Common myeloid progenitor, CD34-positive (primary cell): ENCODE results near the gene SH3TC2.

Experiments used
- CTCF ChIA-PET: fragments of 350-600 bp; sonication (Branson Sonifier 250); formaldehyde crosslinking; loops from one replicate; lab custom pipeline; 2021; ENCODE audit warnings: antibody characterized with exemption; lab: Charles Lee
- POLR2A ChIA-PET: fragments of 350-600 bp; sonication (Branson Sonifier 250); formaldehyde crosslinking; loops from one replicate; lab custom pipeline; 2021; ENCODE audit warnings: antibody characterized with exemption; lab: Charles Lee
- DNase-seq, 3 donors: peaks; one replicate each; pipeline versions ENCODE4 v3.0.0 to v3.0.0-alpha.2; 2013
- H3K27ac ChIP-seq, 2 experiments: 1 replicate in 1 of 2; 2 replicates in 1 of 2; pipeline ENCODE4 v1.7.0; 2013; ENCODE audit warnings: inconsistent platforms in 2 of 2, low read length in 2 of 2, mild to moderate bottlenecking in 2 of 2, low read depth in 1 of 2, moderate library complexity in 1 of 2; ENCODE audit not compliant: severe bottlenecking in 2 of 2, insufficient read depth in 1 of 2, poor library complexity in 1 of 2
- H3K27me3 ChIP-seq, 5 experiments: replicated peaks in 2 of 5; 1 replicate in 3 of 5; 2 replicates in 2 of 5; pipeline versions ENCODE4 v1.6.1 to v1.7.0; 2013; ENCODE audit warnings: low read length in 4 of 5, mild to moderate bottlenecking in 2 of 5, moderate library complexity in 2 of 5, inconsistent platforms in 1 of 5; ENCODE audit not compliant: insufficient read depth in 5 of 5, control insufficient read depth in 4 of 5
- H3K36me3 ChIP-seq, 4 experiments: 1 replicate in 2 of 4; 2 replicates in 2 of 4; pipeline versions ENCODE4 v1.6.1 to v1.7.0; 2013; ENCODE audit warnings: low read length in 3 of 4, control low read depth in 1 of 4, mild to moderate bottlenecking in 1 of 4; ENCODE audit not compliant: control insufficient read depth in 4 of 4, insufficient read depth in 4 of 4
- H3K4me1 ChIP-seq, 4 experiments: 1 replicate in 3 of 4; 2 replicates in 1 of 4; pipeline versions ENCODE4 v1.6.1 to v1.7.1; 2013; ENCODE audit warnings: low read length in 3 of 4, mild to moderate bottlenecking in 3 of 4, control low read depth in 1 of 4, inconsistent platforms in 1 of 4, moderate library complexity in 1 of 4; ENCODE audit not compliant: control insufficient read depth in 4 of 4, insufficient read depth in 4 of 4; ENCODE audit errors: control extremely low read depth in 1 of 4
- H3K4me3 ChIP-seq, 7 experiments: 1 replicate in 4 of 7; 2 replicates in 3 of 7; pipeline versions ENCODE4 v1.5.1 to v1.7.0; 2013; ENCODE audit warnings: mild to moderate bottlenecking in 7 of 7, low read length in 6 of 7, moderate library complexity in 6 of 7, inconsistent platforms in 2 of 7, low read depth in 2 of 7, control low read depth in 1 of 7; ENCODE audit not compliant: insufficient read depth in 4 of 7, control insufficient read depth in 1 of 7; ENCODE audit errors: extremely low read depth in 1 of 7
- H3K9me3 ChIP-seq, 5 experiments: 1 replicate in 4 of 5; 2 replicates in 1 of 5; pipeline versions ENCODE4 v1.6.1 to v1.7.1; 2013; ENCODE audit warnings: low read length in 4 of 5, mild to moderate bottlenecking in 2 of 5, inconsistent platforms in 1 of 5, low read depth in 1 of 5, moderate library complexity in 1 of 5; ENCODE audit not compliant: control insufficient read depth in 4 of 5, insufficient read depth in 2 of 5; ENCODE audit errors: control extremely low read depth in 1 of 5
- WGBS: methylation state at CpG from one replicate; pipeline ENCODE4 v1.1.5; 2013; ENCODE audit not compliant: insufficient coverage; 5-methylcytosine and 5-hydroxymethylcytosine counted together

Gene SH3TC2

GRCh38 chr5:148995791-148996190 is 67.1 kb downstream of the SH3TC2 start:
- POLR2A ChIA-PET: no interaction called here

DNA sequence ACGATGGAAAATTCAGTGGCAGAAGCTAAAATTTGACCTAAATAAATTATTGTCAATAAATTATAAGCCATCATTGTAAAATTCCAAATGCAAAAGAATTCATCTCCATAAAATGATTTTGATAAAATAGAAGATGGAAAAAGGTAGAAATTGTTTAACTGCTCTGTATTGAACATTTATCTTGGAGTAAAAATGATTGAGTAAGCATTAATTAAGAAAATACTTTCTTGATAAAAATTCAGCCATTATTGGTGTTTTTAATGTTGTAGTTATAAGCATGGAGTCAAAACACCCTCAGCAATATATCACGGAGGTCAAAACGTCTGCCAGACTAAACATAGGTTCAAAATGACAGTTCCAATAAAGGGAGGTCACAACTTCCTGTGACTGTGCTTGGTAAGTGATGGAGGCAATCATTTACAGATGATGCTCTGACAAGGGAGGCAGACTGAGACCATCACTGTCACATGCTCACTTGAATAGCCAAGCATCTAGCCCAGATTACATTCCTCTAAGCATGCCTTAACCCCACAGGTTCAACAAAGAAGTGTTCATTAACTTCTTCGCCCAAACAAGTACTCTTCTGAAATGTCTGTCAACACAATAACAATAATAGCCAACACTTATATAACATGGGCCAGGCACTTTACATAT is 69.5 kb downstream of the SH3TC2 start:
- Histone ChIP-seq H3K4me3 (no peak overlapping the region), H3K27ac (no peak overlapping the region), H3K36me3 (no peaks in the 10 kb centered on the region), H3K4me1 (no peaks in the 10 kb centered on the region), H3K9me3 (no peaks in the 10 kb centered on the region), H3K27me3 (no peaks in the 10 kb centered on the region)
- no peak for DNase-seq
- POLR2A ChIA-PET: no interaction called here
- CTCF ChIA-PET: interaction anchor here (0.8 to 3.8 kb wide), 6 partner anchors 16 to 258 kb away, joined by 3 to 9 read pairs (median 4); no protein-coding TSS in a partner anchor
- WGBS: 64% methylated on average over 2 of the region's 4 CpGs

More at GRCh38 chr5:148995791-148996190, 67.1 kb downstream of the SH3TC2 start:
- Histone ChIP-seq H3K27me3 (no peaks in the 10 kb centered on the region), H3K9me3 (no peaks in the 10 kb centered on the region), H3K36me3 (no peaks in the 10 kb centered on the region), H3K4me3 (no peak overlapping the region), H3K27ac (no peak overlapping the region), H3K4me1 (no peaks in the 10 kb centered on the region)
- CTCF ChIA-PET: interaction anchor here (0.7 to 9.0 kb wide), 12 partner anchors 9 to 263 kb away, joined by 3 to 96 read pairs (median 4); no protein-coding TSS in a partner anchor
- no peak for DNase-seq
- WGBS: 100% methylated on average over 1 of the region's 2 CpGs

- no peaks in the 10 kb centered on the region for H3K4me1 ChIP-seq
- H3K27me3 ChIP-seq: no peaks in the 10 kb centered on the region
- CTCF ChIA-PET: interaction anchor here (1.1 to 2.3 kb wide), 3 partner anchors 11 to 261 kb away, joined by 4 to 11 read pairs (median 6); no protein-coding TSS in a partner anchor
- no CpG with 5 or more reads among the region's 3 CpGs for WGBS
- H3K4me3 ChIP-seq: no peak overlapping the region
- no peaks in the 10 kb centered on the region for H3K36me3 ChIP-seq
- H3K9me3 ChIP-seq: no peaks in the 10 kb centered on the region
- no peak for DNase-seq
- no peak overlapping the region for H3K27ac ChIP-seq
- POLR2A ChIA-PET: interaction anchor here (0.8 kb wide), 1 partner anchor 134 kb away, joined by 4 read pairs; no protein-coding TSS in a partner anchor
Observed at GRCh38 chr5:148992265-148992664, 70.6 kb downstream of the SH3TC2 start.

DNA sequence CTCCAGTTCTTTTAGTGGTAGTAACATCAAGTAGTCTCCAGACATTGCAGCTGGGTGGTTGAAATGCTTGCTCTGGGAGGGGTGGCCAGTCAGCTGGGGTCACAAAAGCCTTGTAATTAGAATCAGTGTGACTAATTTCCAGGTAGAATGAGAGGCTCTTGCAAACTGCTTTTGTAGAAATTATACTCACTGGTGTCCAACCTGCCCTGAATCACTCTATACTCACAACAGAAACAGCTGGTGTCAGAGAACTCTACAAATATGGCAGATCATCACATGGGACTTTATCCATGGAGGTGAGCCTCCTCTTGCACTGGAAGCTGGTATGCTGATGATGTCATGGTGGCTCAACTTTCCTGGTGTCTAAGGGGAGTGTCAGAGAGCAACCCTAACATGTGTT is 71.3 kb downstream of the SH3TC2 start:
- Histone ChIP-seq H3K4me1 (no peaks in the 10 kb centered on the region), H3K36me3 (no peaks in the 10 kb centered on the region), H3K27me3 (no peaks in the 10 kb centered on the region), H3K4me3 (no peak overlapping the region), H3K9me3 (no peaks in the 10 kb centered on the region), H3K27ac (no peak overlapping the region)
- no peak for DNase-seq
- CTCF ChIA-PET: interaction anchor here (1.0 to 2.3 kb wide), 6 partner anchors 11 to 260 kb away, joined by 3 to 11 read pairs (median 6); no protein-coding TSS in a partner anchor
- POLR2A ChIA-PET: interaction anchor here (0.8 kb wide), 1 partner anchor 135 kb away, joined by 4 read pairs; no protein-coding TSS in a partner anchor

DNA sequence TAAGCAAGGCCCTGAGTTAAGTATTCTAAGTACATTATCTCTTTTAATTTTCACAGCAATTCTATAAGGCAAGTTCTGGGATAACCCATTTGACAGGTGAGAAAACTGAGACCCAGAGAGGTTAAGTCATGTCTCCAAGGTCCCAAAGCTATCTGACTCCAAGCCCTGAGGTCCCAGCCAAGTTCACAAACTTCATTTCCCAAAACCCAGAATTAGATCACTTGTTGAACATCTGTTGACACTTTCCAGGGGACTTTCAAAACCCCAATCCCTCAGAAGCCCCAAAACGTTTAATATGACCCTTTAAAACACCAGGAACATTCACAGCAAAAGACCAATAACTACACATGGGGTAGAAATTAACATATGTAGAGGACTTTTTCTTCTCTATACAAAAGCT is 72.0 kb downstream of the SH3TC2 start:
- Histone ChIP-seq H3K4me3 (no peak overlapping the region), H3K36me3 (no peaks in the 10 kb centered on the region), H3K27ac (no peak overlapping the region), H3K9me3 (no peaks in the 10 kb centered on the region), H3K4me1 (no peaks in the 10 kb centered on the region), H3K27me3 (no peaks in the 10 kb centered on the region)
- WGBS: no CpG with 5 or more reads among the region's 1 CpG
- no peak for DNase-seq
- ChIA-PET POLR2A (no interaction called here), CTCF (interaction anchor here (1.0 to 2.3 kb wide), 7 partner anchors 10 to 260 kb away, joined by 3 to 11 read pairs (median 5); no protein-coding TSS in a partner anchor)

DNA sequence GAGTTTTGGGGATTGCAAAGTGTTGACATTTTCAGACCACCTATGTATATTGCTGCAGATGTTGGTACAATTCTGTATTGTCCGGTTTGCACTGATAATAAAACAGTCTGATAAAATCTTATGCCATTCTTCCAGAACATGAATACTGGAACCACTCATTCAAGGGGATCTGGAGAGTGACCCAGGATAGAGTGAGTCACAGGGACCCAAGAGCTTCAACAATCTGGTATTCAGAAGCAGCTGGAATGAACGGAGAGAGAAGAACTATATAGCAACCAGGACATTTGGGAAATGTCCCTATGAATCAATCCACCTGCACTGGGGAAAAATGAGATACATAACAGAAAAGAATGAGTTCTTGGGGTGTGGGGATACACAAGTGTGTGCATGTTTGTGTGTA is 73.3 kb downstream of the SH3TC2 start:
- Histone ChIP-seq H3K27ac (no peak overlapping the region), H3K27me3 (no peaks in the 10 kb centered on the region), H3K4me3 (no peak overlapping the region), H3K9me3 (no peaks in the 10 kb centered on the region), H3K36me3 (no peaks in the 10 kb centered on the region), H3K4me1 (no peaks in the 10 kb centered on the region)
- DNase-seq: no peak
- 100% methylated on average over 1 of the region's 2 CpGs for WGBS
- ChIA-PET CTCF (interaction anchor here (0.8 to 3.5 kb wide), 3 partner anchors 9 to 35 kb away, joined by 3 to 15 read pairs (median 3); no protein-coding TSS in a partner anchor), POLR2A (no interaction called here)

DNA sequence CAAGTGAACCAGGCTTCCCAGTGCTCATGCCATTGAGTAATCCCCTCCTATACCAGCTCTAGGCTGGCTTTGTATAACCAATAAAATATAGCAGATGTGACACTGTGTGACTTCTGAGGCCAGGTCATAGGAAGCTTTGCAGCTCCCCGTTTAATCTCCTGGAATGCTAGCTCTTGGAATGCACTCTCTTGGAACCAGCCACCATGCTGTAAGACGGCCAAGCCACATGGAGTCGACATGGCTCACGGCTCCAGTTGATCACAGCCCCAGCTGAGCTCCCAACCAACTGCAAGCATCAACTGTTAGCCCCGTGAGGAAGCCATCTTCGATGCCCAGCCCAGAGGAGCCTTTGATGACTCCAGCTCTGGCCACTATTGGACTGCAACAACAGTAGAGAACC is 74.5 kb downstream of the SH3TC2 start:
- Histone ChIP-seq H3K4me3 (no peak overlapping the region), H3K4me1 (peaks cover 0 to 3% (median under 1%) of the 10 kb centered on the region in 4 experiments), H3K9me3 (no peaks in the 10 kb centered on the region), H3K27me3 (no peaks in the 10 kb centered on the region), H3K27ac (no peak overlapping the region), H3K36me3 (no peaks in the 10 kb centered on the region)
- POLR2A ChIA-PET: no interaction called here
- WGBS: 97% methylated on average over 6 of the region's 6 CpGs
- CTCF ChIA-PET: interaction anchor here (0.7 to 3.5 kb wide), 8 partner anchors 9 to 257 kb away, joined by 3 to 15 read pairs (median 3); no protein-coding TSS in a partner anchor
- DNase-seq: no peak
